ENCODE measurements around the gene FAU.

The FAU gene

DNA sequence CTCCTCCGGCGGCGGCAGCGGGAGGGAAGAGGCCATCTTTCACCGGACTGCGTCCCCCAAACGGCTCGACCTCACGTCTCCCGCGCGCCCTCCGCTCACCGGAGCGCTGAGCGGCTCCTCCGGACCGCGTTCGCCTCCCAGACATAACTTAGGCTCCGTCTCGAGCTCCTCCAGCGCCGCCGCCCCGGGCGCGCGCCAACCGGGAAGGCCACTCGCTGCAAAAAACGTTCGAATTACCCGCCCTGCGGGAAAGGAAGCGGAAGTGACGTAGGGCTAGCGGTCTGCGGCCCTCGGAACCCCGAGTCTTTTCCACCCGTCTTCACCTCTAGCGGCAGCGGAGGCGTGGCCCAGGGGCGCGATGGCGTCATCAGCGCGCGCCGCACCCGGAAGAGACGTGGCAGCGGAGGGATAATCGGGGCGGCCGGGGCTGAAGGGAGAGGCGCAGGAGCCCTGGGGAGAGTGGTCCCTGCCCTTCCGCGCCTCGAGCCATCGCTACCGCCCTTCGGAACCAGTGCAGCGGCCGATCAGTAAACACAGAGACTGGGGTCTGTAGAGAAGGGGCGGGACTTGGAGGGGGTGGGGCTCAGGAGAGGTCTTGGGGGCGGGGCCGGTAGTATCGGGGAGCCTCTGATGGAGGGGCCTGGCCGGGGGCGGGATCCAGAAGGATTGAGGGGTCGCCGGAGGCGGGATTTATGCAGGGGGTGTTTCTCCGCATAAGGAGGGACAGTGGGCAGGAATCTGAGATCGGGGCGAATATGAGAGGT is 37.9 kb downstream of the FAU start, which contains the start of the genes CDCA5 and ZFPL1:
CDCA5 (minus strand) TSS at position 207 of the 764 bp plus-strand sequence; CDS start at position 145, 62 bp downstream.
ZFPL1 (plus strand) TSS at position 389 of the 764 bp plus-strand sequence. CDS start 477 bp downstream, outside the sequence.
- Histone ChIP-seq H2AFZ (ENCODE audit: low read depth, low read length) (peak within 1 kb of the TSS; percentile 66), H3K27me3 (ENCODE audit: insufficient read depth, low read length) (no peaks in the 10 kb centered on the region), H3K4me1 (ENCODE audit: insufficient read depth, low read length) (peaks cover 19% of the 10 kb centered on the region), H3K36me3 (ENCODE audit: insufficient read depth, low read length) (peaks cover 63% of the 10 kb centered on the region), H3K9me3 (ENCODE audit: low read length) (no peaks in the 10 kb centered on the region), H3K4me3 (ENCODE audit: low read length) (peak within 1 kb of the TSS; percentile 88)

DNA sequence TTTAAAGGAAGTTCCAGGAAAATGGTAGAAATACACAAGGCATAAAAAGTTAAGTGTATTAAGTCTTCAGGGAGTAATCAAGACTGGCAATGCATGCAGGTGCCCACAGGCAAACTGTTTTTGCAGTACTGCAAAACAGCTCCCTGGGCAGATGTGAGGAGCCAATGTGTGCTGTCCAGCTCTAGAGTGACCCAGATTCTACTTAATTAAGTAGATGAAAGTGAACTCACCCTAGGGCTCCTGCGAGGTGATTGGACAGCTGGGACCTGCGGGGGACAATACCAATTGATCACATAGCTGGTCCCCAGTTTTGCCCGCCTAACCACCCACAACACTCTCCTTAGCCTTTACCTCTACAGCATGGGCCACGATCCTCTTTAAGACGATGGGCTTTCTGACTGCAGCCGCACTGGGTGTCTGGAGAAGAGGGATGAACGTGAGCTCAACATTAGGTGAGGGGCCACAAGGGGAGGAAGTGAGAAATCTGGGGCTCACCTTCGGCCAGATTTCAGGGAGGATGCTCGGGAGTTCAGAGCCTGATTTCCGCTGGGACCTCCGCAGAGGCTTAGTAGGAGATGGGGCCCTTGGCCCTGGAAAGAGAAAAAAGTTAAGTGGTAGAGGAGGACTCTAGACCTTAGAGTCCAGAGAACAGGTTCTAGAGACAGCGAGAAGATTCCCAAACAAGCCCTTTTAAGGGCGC is 38.6 kb downstream of the FAU start:
- Histone ChIP-seq H3K4me1 (ENCODE audit: insufficient read depth, low read length) (peaks cover 19% of the 10 kb centered on the region), H3K4me3 (ENCODE audit: low read length) (peak overlapping the region; percentile 88), H3K27me3 (ENCODE audit: insufficient read depth, low read length) (no peaks in the 10 kb centered on the region), H2AFZ (ENCODE audit: low read depth, low read length) (peak overlapping the region; percentile 66), H3K9me3 (ENCODE audit: low read length) (no peaks in the 10 kb centered on the region), H3K36me3 (ENCODE audit: insufficient read depth, low read length) (peaks cover 62% of the 10 kb centered on the region)

DNA sequence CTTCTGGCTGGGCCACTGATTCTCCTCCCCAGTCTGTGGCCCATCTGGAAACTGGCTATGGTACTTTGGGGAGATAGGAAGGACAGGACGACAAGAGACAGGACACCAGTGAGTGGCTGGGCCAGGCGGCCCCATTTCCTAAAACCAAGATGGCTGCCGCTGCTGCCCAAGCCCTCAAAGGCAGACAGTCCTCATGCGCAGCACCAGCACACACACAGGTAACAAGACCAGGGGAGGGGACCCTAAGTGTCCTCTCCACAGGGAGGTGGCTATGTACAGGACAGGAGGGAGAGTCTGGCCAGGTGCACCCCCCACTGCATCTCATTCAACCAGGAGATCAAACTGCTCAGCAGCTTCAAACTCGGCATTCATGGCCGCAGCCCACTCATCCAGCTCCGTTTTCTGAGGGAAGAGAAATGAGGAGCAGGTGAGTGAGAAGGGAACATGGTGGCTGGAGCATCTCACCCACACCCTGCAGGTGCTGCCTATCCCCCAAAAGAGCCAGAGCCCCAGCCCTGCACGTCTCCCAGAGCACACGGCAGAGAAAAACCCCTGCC is 43.1 kb downstream of the FAU start:
- Histone ChIP-seq H3K27me3 (ENCODE audit: insufficient read depth, low read length) (no peaks in the 10 kb centered on the region), H3K4me1 (ENCODE audit: insufficient read depth, low read length) (peaks cover 11% of the 10 kb centered on the region), H3K36me3 (ENCODE audit: insufficient read depth, low read length) (peaks cover 47% of the 10 kb centered on the region), H3K4me3 (ENCODE audit: low read length) (no peak overlapping the region), H3K9me3 (ENCODE audit: low read length) (no peaks in the 10 kb centered on the region), H2AFZ (ENCODE audit: low read depth, low read length) (no peak overlapping the region)

DNA sequence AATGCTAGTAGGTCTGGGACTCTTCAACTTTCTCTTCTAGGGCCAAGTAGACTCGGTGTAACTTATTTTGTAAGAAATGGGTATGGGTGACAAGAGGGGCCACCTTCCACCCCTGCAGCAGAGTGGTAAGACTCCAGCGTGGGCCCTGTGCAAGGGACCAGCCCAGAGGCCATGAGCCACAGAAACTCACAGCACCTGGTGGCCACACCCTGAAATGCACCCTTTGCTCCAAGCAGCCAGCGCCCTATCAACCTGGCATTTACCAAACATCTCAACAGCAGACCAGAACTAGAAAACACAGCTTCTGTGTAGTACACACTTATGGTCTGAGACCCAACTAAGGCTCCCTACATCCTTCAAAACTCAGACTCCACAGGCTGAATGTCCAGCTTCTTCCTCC is 43.8 kb downstream of the FAU start:
- peaks cover 47% of the 10 kb centered on the region for H3K36me3 ChIP-seq (ENCODE audit: insufficient read depth, low read length)
- no peaks in the 10 kb centered on the region for H3K9me3 ChIP-seq (ENCODE audit: low read length)
- H3K4me3 ChIP-seq (ENCODE audit: low read length) = no peak overlapping the region
- peaks cover 7% of the 10 kb centered on the region for H3K4me1 ChIP-seq (ENCODE audit: insufficient read depth, low read length)
- H3K27me3 ChIP-seq (ENCODE audit: insufficient read depth, low read length) = no peaks in the 10 kb centered on the region
- no peak overlapping the region for H2AFZ ChIP-seq (ENCODE audit: low read depth, low read length)

DNA sequence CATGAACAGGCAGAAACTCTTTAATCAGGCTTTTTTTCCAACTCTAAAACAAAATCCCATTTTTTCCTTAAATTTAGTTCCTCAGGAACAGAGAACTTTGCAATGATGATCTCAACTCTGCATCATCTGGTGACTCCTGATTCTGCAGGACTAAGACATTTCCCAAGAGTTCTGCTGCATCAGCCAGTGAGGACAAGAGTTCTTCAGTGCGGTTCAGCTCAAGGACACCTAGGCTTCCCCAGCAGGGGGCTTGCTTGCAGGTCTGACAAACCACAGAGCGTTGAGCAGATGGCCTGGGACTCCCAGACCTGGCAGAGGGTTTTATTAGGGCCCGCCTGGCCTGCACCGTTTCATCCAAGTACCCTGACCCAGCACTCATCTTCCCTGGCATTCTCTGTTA is 44.5 kb downstream of the FAU start:
- no peaks in the 10 kb centered on the region for H3K27me3 ChIP-seq (ENCODE audit: insufficient read depth, low read length)
- no peak overlapping the region for H2AFZ ChIP-seq (ENCODE audit: low read depth, low read length)
- H3K36me3 ChIP-seq (ENCODE audit: insufficient read depth, low read length) = peaks cover 47% of the 10 kb centered on the region
- peaks cover under 1% of the 10 kb centered on the region for H3K4me1 ChIP-seq (ENCODE audit: insufficient read depth, low read length)
- H3K4me3 ChIP-seq (ENCODE audit: low read length) = no peak overlapping the region
- H3K9me3 ChIP-seq (ENCODE audit: low read length) = no peaks in the 10 kb centered on the region

DNA sequence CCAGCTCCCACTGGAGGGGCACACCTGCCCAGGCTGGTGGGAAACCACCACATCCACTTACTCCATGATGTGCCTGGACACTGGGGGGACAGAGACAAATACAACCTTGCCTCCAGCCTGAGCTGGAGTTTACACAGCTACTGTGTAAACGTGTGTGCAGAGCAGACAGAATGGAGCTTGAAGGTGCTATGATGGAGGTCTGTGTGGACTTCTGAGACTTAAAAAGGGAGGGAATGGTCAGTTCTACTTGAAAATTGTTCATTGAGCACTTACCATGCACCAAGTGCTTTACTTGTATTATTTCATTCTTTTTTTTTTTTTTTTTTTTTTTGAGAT is 49.3 kb downstream of the FAU start:
- H3K9me3 ChIP-seq (ENCODE audit: low read length) = no peaks in the 10 kb centered on the region
- H3K27me3 ChIP-seq (ENCODE audit: insufficient read depth, low read length) = no peaks in the 10 kb centered on the region
- no peak overlapping the region for H2AFZ ChIP-seq (ENCODE audit: low read depth, low read length)
- H3K4me1 ChIP-seq (ENCODE audit: insufficient read depth, low read length) = no peaks in the 10 kb centered on the region
- no peak overlapping the region for H3K4me3 ChIP-seq (ENCODE audit: low read length)
- peaks cover 14% of the 10 kb centered on the region for H3K36me3 ChIP-seq (ENCODE audit: insufficient read depth, low read length)

DNA sequence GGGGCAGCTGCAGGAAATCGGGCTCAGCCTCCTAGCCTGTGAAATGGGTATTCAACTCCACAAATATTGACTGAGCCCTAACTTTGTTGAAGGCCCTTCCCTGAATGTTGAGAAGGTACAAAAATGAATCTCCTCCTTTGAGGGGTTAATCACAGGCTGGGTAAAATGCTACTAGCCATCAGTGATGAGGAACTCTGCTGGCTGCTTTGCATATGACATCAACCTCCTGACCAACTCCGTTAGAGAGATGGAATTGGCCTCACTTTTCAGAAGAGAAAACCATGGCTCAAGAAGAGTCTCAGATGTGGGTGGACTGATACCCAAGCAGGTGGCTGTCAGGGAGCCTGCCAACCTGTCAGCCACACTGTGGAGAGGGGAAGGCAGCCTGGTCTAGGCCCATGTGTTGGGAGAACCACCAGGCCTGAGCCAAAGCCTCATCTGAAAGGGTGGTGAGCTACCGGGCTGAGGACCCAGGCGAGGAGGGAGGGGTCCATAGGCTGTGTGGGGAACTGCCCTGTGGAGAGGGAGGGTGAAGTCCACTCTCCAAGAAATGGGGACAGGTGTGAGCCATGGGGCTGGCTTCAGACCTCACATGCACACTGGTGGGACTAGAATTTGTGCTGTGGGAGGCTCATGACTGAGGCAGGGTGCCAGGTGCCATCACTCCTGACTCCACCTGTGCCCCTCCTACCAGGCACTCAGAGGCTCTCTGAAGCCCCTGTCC is 49.9 kb downstream of the FAU start:
- H3K4me3 ChIP-seq (ENCODE audit: low read length) = no peak overlapping the region
- H3K4me1 ChIP-seq (ENCODE audit: insufficient read depth, low read length) = no peaks in the 10 kb centered on the region
- H3K9me3 ChIP-seq (ENCODE audit: low read length) = no peaks in the 10 kb centered on the region
- H3K36me3 ChIP-seq (ENCODE audit: insufficient read depth, low read length) = peaks cover 8% of the 10 kb centered on the region
- no peak overlapping the region for H2AFZ ChIP-seq (ENCODE audit: low read depth, low read length)
- H3K27me3 ChIP-seq (ENCODE audit: insufficient read depth, low read length) = no peaks in the 10 kb centered on the region
